SK-N-SH (cell line): Measurements from ENCODE around the gene CD3D. TPM values are rescaled to one million over a fixed set of nuclear protein-coding genes. Genes with fewer than 3 reads are reported as not detected.

Experiments used
- CTCF ChIA-PET: fragments of 300-600, 350-600 bp; formaldehyde crosslinking; extraction: SDS; loops from one replicate; lab custom pipeline; 2021; lab: Yijun Ruan, JAX
- POLR2A ChIA-PET: fragments of 350-600 bp; sonication (Branson Sonifier 250); formaldehyde crosslinking; extraction: SDS; loops from one replicate; lab custom pipeline; 2020; ENCODE audit warnings: antibody characterized with exemption, inconsistent platforms; lab: Yijun Ruan, JAX
- DNase-seq: peaks from one replicate; pipeline ENCODE4 v3.0.0; 2012
- H2AFZ ChIP-seq: fragments of 200-600 bp; sonication (generic); 2 replicates; pipeline ENCODE4 v1.8.1; 2016; ENCODE audit warnings: antibody characterized with exemption, mild to moderate bottlenecking, low read depth
- H3F3A ChIP-seq: fragments of 200-600 bp; sonication (generic); replicated peaks from 2 replicates; pipeline ENCODE3; 2016; ENCODE audit warnings: antibody characterized with exemption, mild to moderate bottlenecking; ENCODE audit not compliant: insufficient read depth
- H3K27ac ChIP-seq, 2 experiments: fragments of 200-500 bp in 1 of 2; fragments of 200-600 bp in 1 of 2; sonication (Bioruptor generic) in 1 of 2; sonication (generic), shearing (Covaris generic) in 1 of 2; 2 replicates each; pipeline versions ENCODE4 v1.5.1 to v1.6.1; 2014 to 2016; ENCODE audit warnings: low read depth in 2 of 2, inconsistent platforms in 1 of 2, low read length in 1 of 2, mild to moderate bottlenecking in 1 of 2, mixed read lengths in 1 of 2
- H3K27me3 ChIP-seq: fragments of 200-600 bp; sonication (generic), shearing (Covaris generic); 2 replicates; pipeline ENCODE4 v1.6.1; 2016; ENCODE audit warnings: mixed run types; ENCODE audit not compliant: insufficient read depth
- H3K36me3 ChIP-seq, 2 experiments: fragments of 200-500 bp in 1 of 2; fragments of 200-600 bp in 1 of 2; sonication (Bioruptor generic) in 1 of 2; sonication (generic) in 1 of 2; replicated peaks in 1 of 2; 2 replicates each; pipeline versions ENCODE3 to v1.5.1; 2014 to 2016; ENCODE audit warnings: low read length in 1 of 2, mild to moderate bottlenecking in 1 of 2; ENCODE audit not compliant: insufficient read depth in 2 of 2, control insufficient read depth in 1 of 2
- H3K4me1 ChIP-seq, 2 experiments: fragments of 200-500 bp in 1 of 2; fragments of 200-600 bp in 1 of 2; sonication (Bioruptor generic) in 1 of 2; sonication (generic), shearing (Covaris generic) in 1 of 2; 2 replicates each; pipeline versions ENCODE4 v1.5.1 to v1.6.1; 2014 to 2016; ENCODE audit warnings: low read depth in 1 of 2, low read length in 1 of 2, mixed run types in 1 of 2; ENCODE audit not compliant: insufficient read depth in 2 of 2, control insufficient read depth in 1 of 2
- H3K4me2 ChIP-seq: fragments of 200-600 bp; sonication (generic), shearing (Covaris generic); 2 replicates; pipeline ENCODE4 v1.6.1; 2017; ENCODE audit warnings: mixed run types
- H3K4me3 ChIP-seq, 2 experiments: fragments of 200-500 bp in 1 of 2; fragments of 200-600 bp in 1 of 2; sonication (Bioruptor generic) in 1 of 2; sonication (generic), shearing (Covaris generic) in 1 of 2; 2 replicates each; pipeline versions ENCODE4 v1.5.1 to v1.8.1; 2014 to 2016; ENCODE audit warnings: low read depth in 2 of 2, inconsistent platforms in 1 of 2, low read length in 1 of 2, mild to moderate bottlenecking in 1 of 2, mixed read lengths in 1 of 2, moderate library complexity in 1 of 2
- H3K79me2 ChIP-seq: fragments of 200-600 bp; sonication (generic); 2 replicates; pipeline ENCODE4 v1.8.1; 2017; ENCODE audit warnings: mild to moderate bottlenecking; ENCODE audit not compliant: insufficient read depth
- H3K9ac ChIP-seq: fragments of 200-600 bp; sonication (generic); 2 replicates; pipeline ENCODE4 v1.6.1; 2017; ENCODE audit warnings: mixed run types
- H3K9me2 ChIP-seq: fragments of 200-600 bp; sonication (generic); 2 replicates; pipeline ENCODE4 v1.6.1; 2017; ENCODE audit warnings: mixed run types
- H3K9me3 ChIP-seq: fragments of 200-600 bp; sonication (generic); 2 replicates; pipeline ENCODE4 v1.6.1; 2017; ENCODE audit warnings: mixed run types, mild to moderate bottlenecking, moderate library complexity
- H4K20me1 ChIP-seq: fragments of 200-600 bp; sonication (generic); 2 replicates; pipeline ENCODE4 v1.6.1; 2017; ENCODE audit warnings: mild to moderate bottlenecking, mixed run types; ENCODE audit not compliant: insufficient read depth
- CHD2 ChIP-seq: fragments of 150-350 bp; IDR thresholded peaks from 2 replicates; pipeline ENCODE4 v1.6.1; 2018; ENCODE audit warnings: low read length; ENCODE audit not compliant: partially characterized antibody
- ELF1 ChIP-seq: IDR thresholded peaks from 2 replicates; pipeline ENCODE4 v1.4.0; 2012
- EZH2phosphoT487 ChIP-seq: fragments of 200-600 bp; sonication (generic); IDR thresholded peaks from 2 replicates; pipeline ENCODE4 v1.6.1; 2017; ENCODE audit warnings: low read depth, mixed run types, mild to moderate bottlenecking, antibody characterized with exemption, moderate library complexity, borderline replicate concordance
- FOSL2 ChIP-seq: IDR thresholded peaks from 2 replicates; pipeline ENCODE4 v1.4.0; 2012; ENCODE audit warnings: low read depth, mild to moderate bottlenecking, moderate library complexity, borderline replicate concordance
- FOXM1 ChIP-seq: IDR thresholded peaks from 2 replicates; pipeline ENCODE4 v1.4.0; 2012; ENCODE audit warnings: low read depth, mild to moderate bottlenecking
- GABPA ChIP-seq: IDR thresholded peaks from 2 replicates; pipeline ENCODE4 v1.4.0; 2012; ENCODE audit warnings: low read depth, mild to moderate bottlenecking
- GATA2 ChIP-seq: sonication (generic); formaldehyde crosslinking; IDR thresholded peaks from 2 replicates; pipeline ENCODE4 v1.5.0; 2020; ENCODE audit warnings: mild to moderate bottlenecking, missing genetic modification reagents
- JUND ChIP-seq: IDR thresholded peaks from 2 replicates; pipeline ENCODE4 v1.4.0; 2012
- NFIC ChIP-seq: IDR thresholded peaks from 2 replicates; pipeline ENCODE4 v1.4.0; 2012; ENCODE audit warnings: borderline replicate concordance
- SIN3A ChIP-seq: IDR thresholded peaks from 2 replicates; pipeline ENCODE4 v1.6.1; 2012; ENCODE audit warnings: low read depth, mild to moderate bottlenecking, low read length, moderate library complexity, borderline replicate concordance
- YY1 ChIP-seq: IDR thresholded peaks from 2 replicates; pipeline ENCODE4 v1.4.0; 2012; ENCODE audit warnings: low read depth, mild to moderate bottlenecking
- ZBTB33 ChIP-seq: IDR thresholded peaks from 2 replicates; pipeline ENCODE4 v1.4.0; 2012; ENCODE audit warnings: low read depth, borderline replicate concordance
- WGBS: methylation state at CpG from one replicate; pipeline ENCODE4 v1.1.6; 2017; ENCODE audit warnings: low lambda C conversion rate; 5-methylcytosine and 5-hydroxymethylcytosine counted together
- polyA plus RNA-seq, 3 experiments: library from polyadenylated mRNA; depleted of rRNA; stranded (reverse); fragments of >200 nt; gene quantifications; 2 replicates each; pipeline ENCODE4 v1.2.3, GENCODE V29; 2012
- TF ChIP-seq, protein P1 (sequence below): IDR thresholded peaks from 2 replicates; pipeline ENCODE4; 2012
- TF ChIP-seq, protein P2 (sequence below): fragments of 150-350 bp; IDR thresholded peaks from 2 replicates; pipeline ENCODE4 v1.6.1; 2016; ENCODE audit warnings: mild to moderate bottlenecking, low read depth, low read length

The CD3D gene
- polyA plus RNA-seq, 1 of the 3 experiments (the other 2 are of a cell fraction) = 0.44 TPM

DNA sequence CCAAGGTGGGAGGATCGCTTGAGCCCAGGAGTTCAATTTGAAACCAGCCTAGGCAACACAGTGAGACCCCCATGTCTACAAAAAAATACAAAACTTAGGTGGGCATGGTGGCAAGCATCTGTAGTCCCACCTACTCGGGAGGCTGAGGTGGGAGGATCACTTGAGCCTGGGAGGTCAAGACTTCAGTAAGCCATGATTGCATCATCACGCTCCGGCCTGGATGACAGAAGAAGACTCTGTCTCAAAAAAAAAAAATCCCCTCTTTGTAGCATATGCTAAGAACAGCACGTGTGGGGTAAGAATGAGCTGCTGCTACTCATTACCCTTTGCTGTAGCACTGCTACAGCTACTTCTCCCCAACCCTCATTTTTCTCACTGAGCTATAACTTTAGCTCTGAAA, 31.4 kb upstream of the CD3D start:
- WGBS = 96% methylated on average over 5 of the region's 5 CpGs
- Histone ChIP-seq H3K4me3 (no peak overlapping the region), H3K9me2 (no peaks in the 10 kb centered on the region), H2AFZ (no peak overlapping the region), H3K27me3 (no peaks in the 10 kb centered on the region), H3K9me3 (no peaks in the 10 kb centered on the region), H3F3A (no peaks in the 10 kb centered on the region), H3K9ac (no peak overlapping the region), H3K79me2 (no peaks in the 10 kb centered on the region), H3K27ac (no peak overlapping the region), H3K36me3 (peaks cover 68 to 73% of the 10 kb centered on the region in 2 experiments), H4K20me1 (no peaks in the 10 kb centered on the region), H3K4me2 (no peak overlapping the region), H3K4me1 (no peaks in the 10 kb centered on the region)
- POLR2A ChIA-PET = no interaction called here
- CTCF ChIA-PET = no interaction called here
- no peak for DNase-seq
- TF ChIP-seq FOSL2 = no peak
- TF ChIP-seq SIN3A = no peak
- TF ChIP-seq GABPA = no peak
- TF ChIP-seq, protein P1, sequence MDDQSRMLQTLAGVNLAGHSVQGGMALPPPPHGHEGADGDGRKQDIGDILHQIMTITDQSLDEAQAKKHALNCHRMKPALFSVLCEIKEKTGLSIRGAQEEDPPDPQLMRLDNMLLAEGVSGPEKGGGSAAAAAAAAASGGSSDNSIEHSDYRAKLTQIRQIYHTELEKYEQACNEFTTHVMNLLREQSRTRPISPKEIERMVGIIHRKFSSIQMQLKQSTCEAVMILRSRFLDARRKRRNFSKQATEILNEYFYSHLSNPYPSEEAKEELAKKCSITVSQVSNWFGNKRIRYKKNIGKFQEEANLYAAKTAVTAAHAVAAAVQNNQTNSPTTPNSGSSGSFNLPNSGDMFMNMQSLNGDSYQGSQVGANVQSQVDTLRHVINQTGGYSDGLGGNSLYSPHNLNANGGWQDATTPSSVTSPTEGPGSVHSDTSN = no peak

GRCh38 chr11:118373263-118373662, 30.8 kb upstream of the CD3D start:
- 88% methylated on average over 2 of the region's 2 CpGs for WGBS
- no peak overlapping the region for H3K27ac ChIP-seq
- peaks cover 68 to 72% of the 10 kb centered on the region in 2 experiments for H3K36me3 ChIP-seq
- no peak overlapping the region for H3K9ac ChIP-seq
- CTCF ChIA-PET = interaction anchor here (0.8 kb wide), 1 partner anchor 57 kb away, joined by 3 read pairs; no protein-coding TSS in a partner anchor
- H2AFZ ChIP-seq = no peak overlapping the region
- no peaks in the 10 kb centered on the region for H4K20me1 ChIP-seq
- no peak for DNase-seq
- H3K9me2 ChIP-seq = no peaks in the 10 kb centered on the region
- no peak overlapping the region for H3K4me2 ChIP-seq
- H3F3A ChIP-seq = no peaks in the 10 kb centered on the region
- H3K4me3 ChIP-seq = no peak overlapping the region
- H3K9me3 ChIP-seq = no peaks in the 10 kb centered on the region
- no peaks in the 10 kb centered on the region for H3K27me3 ChIP-seq
- POLR2A ChIA-PET = no interaction called here
- TF ChIP-seq ELF1 = no peak
- TF ChIP-seq YY1 = no peak
- TF ChIP-seq JUND = no peak
- TF ChIP-seq FOXM1 = no peak
- TF ChIP-seq EZH2phosphoT487 = no peak
- TF ChIP-seq ZBTB33 = no peak
- no peak for TF ChIP-seq NFIC
- no peak for TF ChIP-seq GATA2 (CRISPR knock-in tag)
- TF ChIP-seq CHD2 = no peak
- TF ChIP-seq, protein P2, sequence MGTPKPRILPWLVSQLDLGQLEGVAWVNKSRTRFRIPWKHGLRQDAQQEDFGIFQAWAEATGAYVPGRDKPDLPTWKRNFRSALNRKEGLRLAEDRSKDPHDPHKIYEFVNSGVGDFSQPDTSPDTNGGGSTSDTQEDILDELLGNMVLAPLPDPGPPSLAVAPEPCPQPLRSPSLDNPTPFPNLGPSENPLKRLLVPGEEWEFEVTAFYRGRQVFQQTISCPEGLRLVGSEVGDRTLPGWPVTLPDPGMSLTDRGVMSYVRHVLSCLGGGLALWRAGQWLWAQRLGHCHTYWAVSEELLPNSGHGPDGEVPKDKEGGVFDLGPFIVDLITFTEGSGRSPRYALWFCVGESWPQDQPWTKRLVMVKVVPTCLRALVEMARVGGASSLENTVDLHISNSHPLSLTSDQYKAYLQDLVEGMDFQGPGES = no peak
- H3K4me1 ChIP-seq = no peaks in the 10 kb centered on the region
- H3K79me2 ChIP-seq = no peaks in the 10 kb centered on the region
